ENCODE measurements around the gene PTGDR. TPM values are rescaled to one million over a fixed set of nuclear protein-coding genes. Genes with fewer than 3 reads are reported as not detected.

Gene PTGDR
- total and polyA plus RNA-seq, 2 experiments from 2014 or later, result 0.06 TPM; not detected in 1

GRCh38 chr14:52259434-52259833 is 8.1 kb upstream of the PTGDR start:
- no peak overlapping the region for H3K4me3 Mint-ChIP-seq

GRCh38 chr14:52262600-52262999 is 4.9 kb upstream of the PTGDR start:
- H3K36me3 Mint-ChIP-seq (ENCODE audit: low read depth), result no peaks in the 10 kb centered on the region
- H3F3A ChIP-seq (replicated peaks; ENCODE audit: low read depth), result no peaks in the 10 kb centered on the region
- H3K4me1 Mint-ChIP-seq, result peaks cover 13% of the 10 kb centered on the region
- peaks cover 15% of the 10 kb centered on the region for H3K27me3 Mint-ChIP-seq (ENCODE audit: insufficient read depth, low read depth, poor library complexity)
- H3K36me3 ChIP-seq (ENCODE audit: insufficient read depth), result no peaks in the 10 kb centered on the region
- no peaks in the 10 kb centered on the region for H4K20me1 ChIP-seq (replicated peaks; ENCODE audit: insufficient read depth)
- no peak for DNase-seq (ENCODE audit: low spot score)
- no peak for ATAC-seq
- H3K9me3 Mint-ChIP-seq, result peaks cover 2% of the 10 kb centered on the region; the same call in 1 of the 3 replicates
- H3K4me2 ChIP-seq, result no peak overlapping the region
- H3K27ac ChIP-seq (ENCODE audit: low read depth), result no peak overlapping the region
- no peak overlapping the region for H3K27ac Mint-ChIP-seq
- H3K9me2 ChIP-seq (ENCODE audit: insufficient read depth), result no peaks in the 10 kb centered on the region; the same call in 1 of the 2 replicates
- H3K27me3 ChIP-seq (ENCODE audit: insufficient read depth), result peaks cover 27% of the 10 kb centered on the region
- no peak overlapping the region for H2AFZ ChIP-seq
- H3K79me2 ChIP-seq (replicated peaks; ENCODE audit: insufficient read depth), result no peaks in the 10 kb centered on the region
- H3K4me1 ChIP-seq (ENCODE audit: insufficient read depth), result peaks cover 11% of the 10 kb centered on the region
- no peak overlapping the region for H3K4me3 ChIP-seq
- H3K4me3 Mint-ChIP-seq, result no peak overlapping the region
- no peak for TF ChIP-seq EZH2phosphoT487 (IDR thresholded peaks at IDR 0.05; ENCODE audit: unreplicated experiment)
- no peak for TF ChIP-seq JUNB (IDR thresholded peaks at IDR 0.05; ENCODE audit: unreplicated experiment)
- no peak for TF ChIP-seq CTCF (conservative IDR thresholded peaks at IDR 0.05; ENCODE audit: low read depth in 2 of 2)
- TF ChIP-seq CREB1 (CRISPR knock-in tag; IDR thresholded peaks at IDR 0.05; ENCODE audit: low read depth), result no peak
- no peak for TF ChIP-seq ETS1 (IDR thresholded peaks at IDR 0.05)
- TF ChIP-seq EZH2 (IDR thresholded peaks at IDR 0.05; ENCODE audit: low read depth, unreplicated experiment), result no peak
- no peak for TF ChIP-seq REST (IDR thresholded peaks at IDR 0.05; ENCODE audit: unreplicated experiment)
- no peak for TF ChIP-seq NANOG (IDR thresholded peaks at IDR 0.05; ENCODE audit: borderline replicate concordance)

More at GRCh38 chr14:52259434-52259833, 8.1 kb upstream of the PTGDR start:
- Mint-ChIP-seq H3K27ac (no peak overlapping the region), H3K27me3 (ENCODE audit: insufficient read depth, low read depth, poor library complexity) (peaks cover 2% of the 10 kb centered on the region), H3K36me3 (ENCODE audit: low read depth) (no peaks in the 10 kb centered on the region), H3K9me3 (peaks cover 2% of the 10 kb centered on the region; the same call in 1 of the 3 replicates), H3K4me1 (peaks cover under 1% of the 10 kb centered on the region; the same call in 2 of the 3 replicates)
- H3K79me2 ChIP-seq (replicated peaks; ENCODE audit: insufficient read depth), result no peaks in the 10 kb centered on the region
- no peaks in the 10 kb centered on the region for H3K27me3 ChIP-seq (ENCODE audit: insufficient read depth)
- H3K4me3 ChIP-seq, result no peak overlapping the region
- H3K36me3 ChIP-seq (ENCODE audit: insufficient read depth), result no peaks in the 10 kb centered on the region
- no peak overlapping the region for H3K27ac ChIP-seq (ENCODE audit: low read depth)
- H2AFZ ChIP-seq, result no peak overlapping the region
- no peaks in the 10 kb centered on the region for H4K20me1 ChIP-seq (replicated peaks; ENCODE audit: insufficient read depth)
- H3K9me2 ChIP-seq (ENCODE audit: insufficient read depth), result peaks cover 2% of the 10 kb centered on the region; the same call in 1 of the 2 replicates
- no peak for DNase-seq (ENCODE audit: low spot score)
- H3K4me1 ChIP-seq (ENCODE audit: insufficient read depth), result no peaks in the 10 kb centered on the region
- H3K4me2 ChIP-seq, result no peak overlapping the region
- no peak for TF ChIP-seq ZNF331 (CRISPR knock-in tag; IDR thresholded peaks at IDR 0.05; ENCODE audit: low read depth)
- no peak for TF ChIP-seq CTCF (conservative IDR thresholded peaks at IDR 0.05; ENCODE audit: low read depth in 2 of 2)
- TF ChIP-seq CREB1 (CRISPR knock-in tag; IDR thresholded peaks at IDR 0.05; ENCODE audit: low read depth), result no peak
- ATAC-seq, result no peak
- no peaks in the 10 kb centered on the region for H3F3A ChIP-seq (replicated peaks; ENCODE audit: low read depth)

Data from GM23338 (cell line).